GM19372 (cell line): Measurements from ENCODE around the gene TWIST2.

Experiments used
- ATAC-seq: cut with Tn5 transposase; IDR thresholded peaks from one replicate; pipeline ENCODE4 v1.9.1; 2021; ENCODE audit warnings: mild to moderate bottlenecking, low read depth, moderate library complexity; ENCODE audit not compliant: unreplicated experiment

The TWIST2 gene

DNA sequence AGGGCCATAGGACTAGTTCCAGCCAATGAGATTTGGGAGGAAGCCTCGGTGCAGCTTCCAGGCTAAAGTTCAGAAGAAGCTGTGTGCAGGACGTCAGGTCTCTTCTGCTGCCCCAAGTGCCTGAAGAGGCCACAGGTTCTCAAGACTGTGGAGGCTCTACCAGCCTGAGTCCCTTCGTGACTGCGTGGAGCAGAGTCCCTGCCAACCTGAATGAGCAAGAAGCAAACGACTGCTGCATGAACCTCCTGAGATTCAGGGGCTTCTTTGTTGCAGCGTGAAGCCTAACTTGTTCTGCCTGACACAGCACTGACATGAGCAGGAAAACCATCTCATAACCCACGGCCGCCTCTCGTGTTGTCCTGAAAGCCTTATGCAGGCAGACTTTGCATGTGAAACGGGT, 39.7 kb downstream of the TWIST2 start:
- ATAC-seq: no peak

DNA sequence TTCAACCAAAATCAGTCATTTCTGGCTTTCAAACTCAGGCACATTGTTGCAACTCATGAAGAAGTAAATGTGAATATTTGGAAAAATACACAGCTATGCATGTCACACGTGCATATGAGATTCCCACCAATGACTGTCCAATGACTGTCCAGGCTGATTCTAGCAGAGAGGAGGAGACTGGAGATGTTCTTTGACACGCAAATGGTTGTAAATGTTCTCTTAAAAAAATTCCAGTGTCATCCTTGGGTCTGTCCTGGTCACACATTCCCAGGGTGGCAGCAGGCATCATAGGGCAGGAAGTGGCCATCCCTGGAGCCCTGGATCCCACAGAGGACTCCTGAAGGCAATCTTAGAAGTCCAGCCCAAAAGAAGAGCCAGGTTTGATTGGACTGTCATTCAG, 40.9 kb downstream of the TWIST2 start:
- ATAC-seq: no peak

DNA sequence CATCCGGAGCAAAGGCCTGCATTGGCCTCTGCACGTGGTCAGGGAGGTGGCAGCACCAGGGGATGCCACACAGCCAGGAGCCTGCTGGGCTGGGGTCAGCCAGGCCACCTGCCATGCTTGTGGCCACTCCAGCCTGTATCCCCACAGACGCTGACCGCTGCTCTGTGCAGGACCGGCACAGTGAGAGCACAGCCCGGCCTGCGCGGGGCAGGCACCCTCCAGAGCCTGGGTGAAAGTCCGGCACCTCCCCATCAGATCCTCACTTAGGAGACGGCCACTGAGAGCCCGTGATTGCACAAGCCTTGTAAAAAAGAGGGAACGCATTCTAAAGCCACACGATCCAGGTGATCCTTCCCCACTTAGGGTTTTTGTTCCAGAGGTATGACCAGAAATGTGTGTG, 42.2 kb downstream of the TWIST2 start:
- ATAC-seq: no peak

DNA sequence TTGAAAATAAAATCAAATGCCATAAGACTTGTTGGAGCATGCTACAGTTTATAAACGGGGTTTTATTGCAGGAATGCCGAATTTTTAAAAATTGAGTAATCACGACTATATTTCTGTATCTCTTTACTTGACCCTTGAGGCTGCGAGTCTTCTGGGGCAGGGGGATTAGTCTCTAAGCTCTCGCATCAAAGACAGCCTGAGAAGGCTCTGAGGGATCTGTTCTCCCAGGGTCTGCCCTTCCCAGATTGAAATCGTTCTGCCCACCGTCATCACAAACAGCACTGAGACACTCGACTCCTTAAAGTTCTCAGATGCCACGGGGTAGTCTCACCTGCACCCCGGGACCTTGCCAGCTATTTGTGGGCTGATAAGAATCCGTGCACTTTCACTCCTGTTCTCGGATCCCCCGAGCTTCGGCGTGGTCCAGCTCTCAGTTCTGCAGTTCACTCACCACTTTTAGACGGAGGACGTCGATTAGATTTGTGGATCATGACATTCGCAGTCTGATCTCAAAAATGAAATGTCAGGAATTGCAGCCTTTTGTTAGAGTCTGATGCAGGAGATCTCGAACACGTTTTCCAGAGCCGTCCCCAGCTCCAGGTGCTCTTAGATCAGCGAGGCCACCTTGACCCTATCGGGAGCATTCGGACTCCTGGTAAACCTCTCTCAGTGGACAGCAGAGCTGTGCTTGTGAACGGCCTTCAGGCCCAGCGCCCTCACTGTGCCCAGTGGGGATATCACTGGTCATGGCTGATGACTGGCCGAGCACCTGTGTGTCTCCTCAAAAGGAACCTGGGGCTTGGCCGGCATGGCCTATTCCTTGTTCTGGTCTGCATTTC, 43.0 kb downstream of the TWIST2 start:
- ATAC-seq: no peak

DNA sequence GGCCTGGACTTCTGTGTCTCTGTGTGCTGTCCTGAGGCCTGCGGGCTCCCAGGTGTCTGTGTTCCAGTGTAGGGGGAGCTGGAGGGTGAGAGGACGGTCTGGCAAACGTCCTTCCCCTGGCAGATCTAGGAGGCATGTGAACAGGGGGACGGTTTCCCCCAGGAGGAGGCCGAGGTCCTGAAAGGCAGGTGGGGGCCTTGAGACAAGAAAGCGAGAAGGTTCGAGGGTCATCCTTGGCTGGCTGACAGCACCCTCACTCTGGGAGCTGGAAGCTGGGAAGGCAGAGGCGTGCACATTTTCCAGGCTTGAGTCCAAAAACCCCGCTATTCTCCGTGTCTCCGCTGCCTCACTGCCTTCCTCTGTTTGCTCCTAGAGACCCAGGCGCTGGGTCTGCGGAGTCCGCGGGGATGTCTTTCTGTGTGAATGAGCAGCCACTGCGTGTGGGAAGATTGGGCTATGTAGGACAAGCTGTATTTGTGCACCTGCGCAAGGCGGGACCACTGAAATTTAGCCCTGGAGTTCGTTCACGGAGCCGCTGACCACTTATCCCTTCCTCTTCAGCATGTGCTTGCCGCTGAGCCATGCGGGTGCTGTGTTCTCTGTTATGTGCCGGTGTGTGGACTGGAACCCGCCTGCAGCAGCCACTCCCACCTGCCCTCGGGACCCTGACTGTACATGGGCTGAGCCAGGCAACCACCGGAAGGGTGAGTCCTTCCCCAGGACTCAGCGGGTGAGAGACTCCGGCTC, 43.7 kb downstream of the TWIST2 start:
- no peak for ATAC-seq

DNA sequence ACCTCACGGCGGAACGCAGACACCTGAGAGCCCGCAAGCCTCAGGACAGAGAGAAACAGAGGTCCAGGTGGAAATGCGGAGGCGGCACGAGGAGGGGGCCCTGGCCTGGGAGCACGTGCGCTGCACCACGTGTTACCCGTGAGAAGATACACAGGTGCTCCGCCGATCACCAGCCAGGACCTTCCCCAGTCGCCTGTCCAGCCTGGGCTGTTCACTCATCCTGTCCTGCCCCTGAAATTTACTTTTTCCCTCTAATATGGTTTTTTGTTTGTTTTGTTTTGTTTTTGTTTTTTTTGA, 44.3 kb downstream of the TWIST2 start:
- ATAC-seq: no peak

DNA sequence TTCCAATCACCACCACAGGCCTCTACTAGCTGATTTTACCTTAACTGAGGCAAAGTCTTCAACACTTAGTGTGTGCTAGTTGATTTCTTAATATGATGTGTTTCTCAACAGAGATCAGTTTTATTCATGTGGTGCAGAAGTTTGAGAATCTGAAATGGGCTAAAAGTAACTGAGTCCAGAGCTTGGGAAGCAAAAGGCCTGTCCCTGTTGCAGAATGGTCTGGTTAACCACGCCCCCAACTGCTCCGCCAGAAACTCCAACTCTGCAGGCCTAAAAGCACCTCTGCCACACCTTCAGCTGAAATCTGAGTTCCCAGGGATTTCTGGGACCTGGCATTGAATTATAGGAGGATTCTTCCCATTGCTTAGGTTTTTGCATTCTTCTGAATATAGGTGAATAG, 44.9 kb downstream of the TWIST2 start:
- no peak for ATAC-seq

DNA sequence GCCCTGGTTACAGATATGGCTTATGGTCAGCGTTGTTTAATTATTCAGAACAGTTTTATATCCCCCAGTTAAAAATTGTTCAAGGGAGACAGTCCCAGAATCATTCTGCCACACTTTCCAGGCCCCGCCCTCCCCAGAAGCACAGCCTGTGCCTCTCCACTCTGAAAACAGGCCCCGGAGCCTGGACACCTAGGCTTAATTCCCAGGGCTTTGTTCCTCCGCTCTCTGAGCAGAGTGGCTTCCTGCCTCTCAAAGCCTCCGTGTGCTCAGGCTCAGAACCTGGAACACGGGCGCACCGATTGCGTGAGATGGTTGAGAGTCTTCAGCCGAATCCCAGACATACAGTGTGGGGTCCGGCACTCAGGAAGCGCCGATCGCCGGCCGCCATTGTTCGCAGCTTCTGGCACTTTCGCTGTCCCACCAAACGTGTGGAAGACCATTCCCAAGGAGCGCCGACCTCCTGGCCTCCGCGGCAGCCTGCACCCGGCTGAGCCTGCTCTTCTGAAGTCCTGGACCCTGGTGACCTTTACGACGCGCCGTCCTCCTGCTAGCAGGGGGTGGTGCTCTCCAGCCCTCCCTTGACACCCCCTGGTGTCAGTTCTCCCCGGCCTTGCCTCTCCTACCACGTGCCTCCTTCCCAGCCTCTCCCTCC, 45.6 kb downstream of the TWIST2 start:
- ATAC-seq: no peak

DNA sequence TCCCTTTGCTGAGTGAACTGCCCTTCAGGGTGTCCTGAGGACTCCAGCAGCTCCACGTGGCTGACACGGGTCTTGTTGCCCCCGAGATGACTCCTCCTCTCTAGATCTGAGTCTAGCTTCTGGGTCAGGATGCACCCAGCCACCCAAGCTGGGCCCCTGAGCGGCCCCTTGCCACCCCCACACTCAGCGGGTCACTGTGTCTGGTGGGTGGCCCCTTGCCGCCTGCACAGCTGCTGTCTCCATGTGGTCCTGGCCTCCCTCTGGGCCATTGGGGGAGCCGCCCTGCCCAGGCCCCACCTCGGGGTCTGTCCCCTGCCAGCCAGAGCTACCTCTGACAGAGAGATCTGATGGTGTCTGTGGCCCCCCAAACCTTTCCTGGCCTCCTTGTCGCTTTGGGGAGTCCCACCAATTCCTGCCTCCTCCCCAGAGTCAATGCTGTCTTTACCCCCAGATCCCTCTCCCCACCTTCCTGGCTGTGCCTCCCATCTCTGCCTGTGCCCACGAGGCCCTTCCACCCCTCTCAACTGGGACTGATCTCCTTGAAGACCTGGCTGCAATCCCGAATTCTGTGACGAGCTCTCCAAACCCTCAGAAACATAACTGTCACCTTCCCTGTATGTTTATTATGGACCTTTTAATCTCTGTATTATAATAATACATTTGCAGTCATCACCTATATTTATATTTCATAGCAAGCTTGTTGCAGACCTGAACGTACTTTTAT, 46.5 kb downstream of the TWIST2 start:
- no peak for ATAC-seq

DNA sequence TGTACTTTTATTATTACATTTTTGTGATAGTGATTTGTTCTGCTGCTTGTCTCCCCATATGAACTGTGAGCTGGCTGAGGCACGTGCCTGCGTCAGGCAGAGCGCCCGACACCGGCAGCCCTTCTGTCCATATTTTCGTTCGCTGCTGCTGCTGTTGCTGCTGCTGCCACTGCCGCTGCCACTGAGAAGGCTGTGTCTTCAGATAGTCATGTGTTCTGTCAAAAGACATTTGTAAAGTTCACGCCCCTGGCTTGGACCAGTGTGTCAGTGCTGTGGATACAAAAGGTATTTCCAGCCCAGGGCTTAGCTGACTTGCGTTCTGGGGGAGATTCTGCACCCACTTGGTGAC, 47.0 kb downstream of the TWIST2 start:
- ATAC-seq: no peak

DNA sequence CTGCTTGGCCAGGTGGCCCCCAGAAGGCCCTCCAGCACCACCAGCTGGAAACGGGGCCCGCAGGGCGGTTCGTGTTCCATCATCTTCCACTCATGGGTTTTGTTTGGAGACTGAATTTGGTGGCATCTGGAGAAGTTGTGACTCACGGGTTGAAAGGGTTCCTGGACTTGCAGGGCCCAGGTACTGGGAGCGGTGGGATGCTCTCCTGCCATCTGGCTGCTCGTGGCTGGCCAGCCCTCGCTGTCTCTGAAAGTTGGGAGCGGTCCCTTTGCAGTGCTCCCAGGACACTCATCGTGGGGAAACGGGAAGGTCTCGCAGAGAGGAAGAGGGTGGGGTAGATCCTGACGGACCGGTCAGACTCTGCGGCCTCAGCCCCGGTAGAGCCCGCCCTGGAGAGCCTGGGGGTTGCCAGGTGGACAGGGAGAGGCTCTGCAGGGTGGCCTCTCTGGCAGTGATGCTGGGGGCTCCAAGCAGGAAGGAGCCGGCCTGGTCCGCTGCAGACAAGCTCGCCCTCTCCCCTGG, 47.5 kb downstream of the TWIST2 start:
- ATAC-seq: no peak

DNA sequence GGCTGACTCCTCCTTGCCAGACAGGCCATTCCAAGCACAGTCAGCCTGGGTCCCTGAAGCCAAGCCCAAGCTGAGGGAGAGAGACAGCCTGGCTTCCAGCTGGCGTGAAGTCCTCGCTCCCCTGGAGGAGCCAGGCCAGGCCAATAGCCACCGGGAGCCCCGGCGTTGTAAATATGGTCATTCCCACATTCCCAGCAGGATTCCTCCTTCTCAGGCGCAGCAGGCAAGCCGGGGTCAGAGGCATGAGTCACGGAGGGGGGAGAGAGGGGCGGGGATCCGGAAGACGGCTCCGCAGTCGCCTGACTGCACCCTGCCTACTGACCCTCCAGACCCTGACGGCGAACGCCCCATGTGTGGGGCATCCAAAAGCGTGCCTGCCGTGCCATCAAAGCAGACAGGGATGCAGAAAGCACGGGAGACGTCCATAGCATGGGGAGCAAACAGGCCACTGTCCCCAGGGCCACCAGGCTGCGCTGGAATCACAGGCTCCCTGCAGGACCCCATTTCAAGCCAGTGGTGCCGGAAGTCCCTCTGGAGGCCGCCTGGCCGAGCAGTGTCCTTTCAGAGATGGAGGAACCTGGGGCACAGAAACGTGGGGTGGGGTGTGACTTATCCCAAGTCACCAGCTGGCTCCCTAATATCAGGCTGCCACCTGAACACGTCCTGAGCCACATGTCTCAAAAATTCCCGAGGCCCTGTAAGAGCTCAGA, 48.2 kb downstream of the TWIST2 start:
- ATAC-seq: no peak

DNA sequence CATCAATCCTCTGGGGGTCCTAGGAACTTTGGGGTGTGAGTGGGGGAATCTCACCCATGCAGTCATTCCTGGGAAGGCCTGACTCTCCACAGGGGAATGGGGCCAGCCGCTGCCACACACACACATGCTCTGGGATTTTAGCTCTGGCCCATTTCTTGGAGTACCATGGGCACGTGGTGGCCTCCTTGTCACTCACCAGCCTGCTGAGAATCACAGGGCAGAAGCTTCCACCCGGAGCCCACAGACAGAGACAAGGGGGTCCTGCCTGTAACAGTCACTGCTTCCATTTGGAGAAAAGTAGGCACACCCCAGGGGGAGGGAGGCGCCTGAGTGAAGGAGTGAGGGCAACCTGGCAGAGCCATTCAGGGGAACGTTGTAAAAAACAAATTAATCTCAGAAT, 48.8 kb downstream of the TWIST2 start:
- no peak for ATAC-seq

DNA sequence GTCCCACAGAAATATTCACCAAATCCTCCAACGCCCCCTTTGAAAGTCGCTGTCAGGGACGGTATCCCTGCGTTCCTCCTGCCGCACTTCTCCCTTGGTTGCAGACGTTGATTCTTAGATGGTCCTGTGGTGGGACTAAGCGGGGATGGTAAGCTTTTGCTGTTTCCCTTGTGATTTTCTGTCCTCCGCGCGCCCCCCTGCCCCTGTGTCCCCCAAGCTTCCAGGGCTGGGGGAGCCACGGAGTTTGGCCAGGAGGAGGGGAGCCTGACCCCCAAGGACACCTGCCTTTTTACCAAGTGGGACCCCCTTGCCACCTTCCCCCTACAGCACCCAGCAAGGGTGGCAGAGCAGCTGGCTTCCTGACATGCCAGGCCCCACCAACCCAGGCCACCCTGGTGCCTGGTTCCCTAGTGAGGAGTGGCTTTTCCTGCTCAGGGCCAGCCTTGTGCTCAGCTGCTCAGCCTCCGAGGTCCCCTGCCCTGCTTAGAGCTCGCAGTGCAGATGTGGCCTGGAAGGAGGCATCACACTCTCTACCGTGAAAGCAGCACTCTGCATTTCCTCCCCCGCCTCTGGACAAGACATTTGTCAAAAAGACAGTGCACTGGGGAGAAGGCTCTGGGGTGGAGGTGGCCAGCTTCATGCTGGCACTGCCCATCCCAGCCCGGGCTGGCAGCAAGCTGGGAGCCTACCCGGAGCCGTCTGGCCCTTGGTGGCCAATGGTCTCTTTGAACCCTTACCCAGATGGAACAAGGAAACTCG, 49.4 kb downstream of the TWIST2 start:
- no peak for ATAC-seq

DNA sequence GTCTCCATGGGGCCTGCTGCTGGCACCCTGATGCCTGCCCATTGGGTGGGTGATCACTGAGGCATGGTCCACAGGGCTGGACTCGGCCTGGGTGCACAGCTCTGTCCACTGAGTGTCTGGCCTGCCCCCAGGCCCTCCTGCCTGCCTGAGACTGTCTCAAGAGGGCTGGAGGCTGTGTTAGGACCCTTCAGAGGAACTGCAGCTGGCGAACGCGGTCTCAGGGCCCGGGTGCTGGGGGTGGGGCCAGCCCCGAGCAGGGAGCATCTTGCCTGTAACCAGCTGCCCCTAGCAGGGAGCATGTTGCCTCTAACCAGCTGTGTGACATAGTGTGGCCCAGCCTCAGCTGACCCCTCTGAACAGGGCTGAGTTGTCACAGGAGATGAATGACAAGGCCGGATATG, 50.0 kb downstream of the TWIST2 start:
- no peak for ATAC-seq

DNA sequence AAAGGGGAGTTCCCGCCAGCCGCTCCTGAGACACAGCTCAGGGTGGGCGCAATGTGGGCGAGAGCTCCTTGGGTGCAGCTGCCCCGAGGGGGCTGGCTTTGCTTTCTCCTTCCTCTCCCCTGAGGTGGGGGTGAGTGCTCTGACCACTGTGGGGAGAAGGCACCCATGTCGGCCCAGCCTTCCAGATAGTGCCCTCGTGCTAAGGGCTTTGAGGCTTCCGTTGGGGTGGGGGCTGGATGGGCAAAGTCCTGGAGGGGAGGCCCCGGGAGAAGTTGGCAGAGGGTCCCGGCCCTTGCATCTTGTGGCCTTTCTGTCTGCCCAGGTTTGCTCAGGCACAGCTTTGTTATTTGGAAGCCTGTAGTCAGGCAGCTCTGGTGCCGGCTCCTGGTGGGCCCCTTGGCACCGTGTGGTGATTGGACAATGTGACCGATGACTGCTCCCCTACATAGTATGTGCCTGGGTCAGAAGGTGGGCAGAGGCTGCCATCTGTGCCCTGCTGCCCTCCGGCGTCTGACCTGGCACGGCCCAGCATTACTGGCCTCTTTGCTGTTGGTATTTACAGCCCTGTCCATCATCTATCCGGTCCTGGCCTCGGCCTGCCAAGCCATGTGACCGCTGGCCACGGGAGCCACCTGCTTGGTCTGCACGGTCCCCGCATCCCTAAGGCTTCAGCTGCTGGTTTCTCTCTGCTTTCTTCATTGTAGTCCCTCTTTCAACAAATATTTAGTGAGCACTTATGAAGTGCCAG, 50.8 kb downstream of the TWIST2 start:
- ATAC-seq: no peak

DNA sequence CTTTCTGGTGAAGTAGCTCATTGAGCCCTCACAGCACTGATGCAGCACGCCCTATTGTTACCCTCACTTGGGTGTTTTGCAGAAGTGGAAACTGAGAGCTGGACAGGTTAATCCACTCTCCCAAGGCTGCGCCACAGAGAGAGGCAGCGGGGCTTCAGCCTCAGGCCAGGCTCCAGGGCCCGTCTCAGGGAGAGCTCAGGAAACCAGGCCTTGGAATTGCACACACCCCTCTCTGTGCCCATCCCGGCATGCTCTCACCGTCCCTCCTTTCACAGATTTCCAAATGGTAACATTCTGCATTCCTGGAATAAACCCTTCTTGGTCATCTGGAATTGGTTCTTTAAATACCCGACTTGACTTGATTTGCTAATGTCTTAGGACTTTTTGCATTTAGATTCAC, 51.5 kb downstream of the TWIST2 start:
- ATAC-seq: no peak

DNA sequence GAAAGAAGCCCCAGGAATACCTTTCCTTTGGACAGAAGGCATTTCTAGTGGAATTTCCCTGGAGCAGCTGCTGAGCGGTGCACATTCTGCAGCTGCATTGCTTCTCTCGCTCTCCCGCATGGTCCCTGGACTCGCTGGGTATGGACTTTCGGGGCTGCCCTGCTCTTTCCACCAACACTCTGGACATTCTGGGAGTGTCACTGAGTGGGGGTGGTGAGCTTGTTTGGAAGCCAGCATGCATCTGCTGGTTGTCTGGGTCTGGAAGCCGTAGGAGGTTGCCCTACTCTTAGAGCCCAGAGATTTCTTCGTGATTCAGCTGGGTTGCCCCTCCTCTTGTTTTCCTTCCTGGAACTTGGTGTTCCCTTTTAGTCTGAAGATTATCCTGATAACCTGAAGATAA, 52.6 kb downstream of the TWIST2 start:
- no peak for ATAC-seq

DNA sequence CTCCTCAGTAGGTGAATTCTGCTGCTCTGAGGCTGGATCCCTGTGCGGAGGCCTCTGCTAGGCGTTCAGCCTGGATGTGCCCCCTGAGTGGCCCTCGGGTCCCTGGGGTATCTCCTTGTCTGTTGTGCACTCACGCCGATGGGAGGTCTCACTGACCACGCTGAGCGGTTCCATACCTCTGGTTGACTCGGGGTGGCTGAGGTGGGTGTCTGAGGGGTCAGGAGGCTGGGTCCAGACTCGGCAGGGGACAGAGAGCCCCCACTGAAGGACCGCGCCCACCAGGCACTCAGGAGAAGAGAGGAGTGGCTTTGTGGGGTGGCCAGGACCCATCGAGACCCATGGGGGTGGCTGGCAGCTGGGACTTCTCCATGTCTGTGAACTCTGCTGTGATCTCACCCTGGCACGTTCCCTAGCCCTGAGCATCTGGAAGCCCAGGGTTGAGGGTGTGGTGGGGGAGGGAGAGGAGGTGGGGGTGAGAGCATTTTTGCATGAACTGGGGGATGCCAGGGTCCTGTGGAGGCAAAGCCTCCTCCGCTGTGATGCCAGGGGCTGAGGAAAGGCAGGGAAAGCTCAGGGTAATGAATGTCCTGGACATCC, 53.7 kb downstream of the TWIST2 start:
- ATAC-seq: no peak
